ENCODE results near the gene FGF9.

FGF9 gene

DNA sequence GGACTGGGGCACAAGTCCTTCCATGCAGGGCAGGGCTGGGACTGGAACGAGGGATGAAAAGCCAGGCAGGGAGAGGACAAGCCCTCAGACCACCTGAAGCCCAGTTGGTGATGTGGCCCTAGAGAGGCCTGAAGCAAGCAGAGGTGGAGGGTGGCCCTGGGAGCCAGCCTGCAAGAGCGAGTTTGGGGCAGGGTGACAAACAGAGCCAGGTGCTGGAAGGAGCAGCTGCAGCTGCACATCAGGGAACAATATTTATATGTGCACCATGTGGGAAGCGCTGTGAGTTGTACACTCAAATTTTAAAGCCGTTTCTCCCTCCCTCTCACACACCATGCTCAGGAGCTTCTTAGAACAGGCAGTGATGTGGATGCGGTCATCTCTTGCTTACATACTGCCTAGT, 67.8 kb downstream of the FGF9 start:
- in situ Hi-C loops (cut with HindIII; ENCODE audit: low sequenced_read_pairs): no loop called here
- no peak for DNase-seq (ENCODE audit: low read depth, low spot score)
- TF ChIP-seq, protein P1, sequence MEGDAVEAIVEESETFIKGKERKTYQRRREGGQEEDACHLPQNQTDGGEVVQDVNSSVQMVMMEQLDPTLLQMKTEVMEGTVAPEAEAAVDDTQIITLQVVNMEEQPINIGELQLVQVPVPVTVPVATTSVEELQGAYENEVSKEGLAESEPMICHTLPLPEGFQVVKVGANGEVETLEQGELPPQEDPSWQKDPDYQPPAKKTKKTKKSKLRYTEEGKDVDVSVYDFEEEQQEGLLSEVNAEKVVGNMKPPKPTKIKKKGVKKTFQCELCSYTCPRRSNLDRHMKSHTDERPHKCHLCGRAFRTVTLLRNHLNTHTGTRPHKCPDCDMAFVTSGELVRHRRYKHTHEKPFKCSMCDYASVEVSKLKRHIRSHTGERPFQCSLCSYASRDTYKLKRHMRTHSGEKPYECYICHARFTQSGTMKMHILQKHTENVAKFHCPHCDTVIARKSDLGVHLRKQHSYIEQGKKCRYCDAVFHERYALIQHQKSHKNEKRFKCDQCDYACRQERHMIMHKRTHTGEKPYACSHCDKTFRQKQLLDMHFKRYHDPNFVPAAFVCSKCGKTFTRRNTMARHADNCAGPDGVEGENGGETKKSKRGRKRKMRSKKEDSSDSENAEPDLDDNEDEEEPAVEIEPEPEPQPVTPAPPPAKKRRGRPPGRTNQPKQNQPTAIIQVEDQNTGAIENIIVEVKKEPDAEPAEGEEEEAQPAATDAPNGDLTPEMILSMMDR (IDR thresholded peaks at IDR 0.05; ENCODE audit: low read depth, low read length): no peak
- H3K4me3 ChIP-seq (ENCODE audit: low read depth, low read length): no peak overlapping the region

DNA sequence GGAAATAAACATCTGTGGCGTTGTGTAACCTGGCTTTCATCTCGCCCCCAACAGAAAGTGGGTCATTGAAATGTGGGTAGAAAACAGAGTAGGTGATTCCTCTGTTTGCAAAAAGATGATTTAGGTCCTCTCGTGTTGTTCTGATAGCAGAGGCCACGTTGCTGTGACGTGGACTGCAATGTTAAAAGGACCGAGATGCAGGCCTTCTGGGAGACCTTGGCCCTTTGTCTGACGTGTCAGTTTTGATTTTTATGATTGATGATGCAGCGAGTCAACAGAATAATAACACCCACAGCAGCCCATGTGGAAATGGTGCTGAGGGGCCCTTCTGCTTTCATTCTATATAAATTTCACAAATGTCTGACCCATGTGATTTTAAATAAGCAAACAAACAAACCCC, 68.9 kb downstream of the FGF9 start:
- in situ Hi-C loops (cut with HindIII; ENCODE audit: low sequenced_read_pairs): no loop called here
- no peak for DNase-seq (ENCODE audit: low read depth, low spot score)
- TF ChIP-seq, protein P1 (IDR thresholded peaks at IDR 0.05; ENCODE audit: low read depth, low read length): no peak
- no peak overlapping the region for H3K4me3 ChIP-seq (ENCODE audit: low read depth, low read length)

DNA sequence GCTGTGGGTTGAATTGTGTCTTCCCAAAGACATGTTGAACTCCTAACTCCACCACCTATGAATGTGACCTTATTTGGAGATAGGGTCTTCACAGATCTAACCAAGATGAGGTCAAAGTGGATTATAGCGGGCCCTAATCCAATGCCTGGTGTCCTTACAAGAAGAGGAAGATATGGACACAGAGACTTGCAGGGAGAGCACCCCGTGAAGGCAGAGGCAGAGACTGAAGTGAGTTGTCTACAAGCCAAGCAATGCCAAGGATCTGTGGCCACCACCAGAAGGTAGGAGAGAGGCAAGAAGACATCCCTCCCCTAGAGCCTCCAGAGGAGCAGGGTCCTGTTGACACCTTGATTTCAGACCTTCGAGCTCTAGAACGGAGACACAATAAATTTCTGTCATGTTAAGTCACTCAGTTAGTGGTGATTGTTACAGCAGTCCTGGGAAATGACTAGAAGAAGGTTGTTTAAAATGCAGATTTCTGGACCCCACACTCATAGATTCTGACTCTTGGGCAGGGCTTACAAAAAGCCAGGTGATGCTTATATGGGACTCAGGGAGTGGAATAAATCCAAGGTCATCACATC, 70.6 kb downstream of the FGF9 start:
- no peak for DNase-seq (ENCODE audit: low read depth, low spot score)
- H3K4me3 ChIP-seq (ENCODE audit: low read depth, low read length): no peak overlapping the region
- in situ Hi-C loops (cut with HindIII; ENCODE audit: low sequenced_read_pairs): no loop called here
- TF ChIP-seq, protein P1 (IDR thresholded peaks at IDR 0.05; ENCODE audit: low read depth, low read length): no peak

DNA sequence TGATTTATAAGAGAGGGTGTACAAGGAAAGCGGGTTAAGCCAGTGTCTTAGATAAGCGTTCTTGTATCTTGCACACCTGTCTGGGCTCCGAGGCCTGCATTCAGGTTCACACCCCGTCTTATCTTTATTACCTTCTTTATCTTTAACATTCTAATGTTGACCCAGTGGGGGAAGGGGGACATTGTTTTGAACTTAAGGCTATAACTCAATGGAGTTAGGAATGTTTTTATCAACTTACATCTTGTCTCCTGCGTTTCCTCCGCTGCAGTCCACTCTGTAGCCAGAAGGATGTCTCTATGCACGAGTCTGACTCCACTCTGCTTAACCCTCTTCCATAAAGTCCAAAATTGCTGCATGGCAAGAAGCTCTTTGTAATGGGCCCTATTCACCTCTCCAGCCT, 71.2 kb downstream of the FGF9 start:
- H3K4me3 ChIP-seq (ENCODE audit: low read depth, low read length): no peak overlapping the region
- TF ChIP-seq, protein P1 (IDR thresholded peaks at IDR 0.05; ENCODE audit: low read depth, low read length): no peak
- in situ Hi-C loops (cut with HindIII; ENCODE audit: low sequenced_read_pairs): no loop called here
- DNase-seq (ENCODE audit: low read depth, low spot score): no peak

DNA sequence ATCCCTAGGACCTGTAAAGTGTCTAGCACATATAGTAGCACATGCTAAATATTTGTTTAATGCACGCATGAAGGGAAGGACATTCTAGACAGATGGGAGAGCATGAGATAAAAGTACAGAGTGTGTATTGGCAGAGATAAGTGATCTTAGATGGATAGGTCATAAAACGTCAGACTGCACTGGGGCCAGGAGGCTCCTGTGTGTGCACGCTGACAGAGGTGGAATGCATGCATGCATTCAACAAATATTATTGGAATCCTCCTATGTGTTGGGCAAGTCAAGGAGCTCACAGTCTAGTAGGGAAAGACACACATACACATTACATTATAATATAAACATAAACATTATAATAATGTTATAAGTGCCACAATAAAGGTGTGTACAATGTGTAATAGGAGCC, 73.3 kb downstream of the FGF9 start:
- TF ChIP-seq, protein P1 (IDR thresholded peaks at IDR 0.05; ENCODE audit: low read depth, low read length): no peak
- in situ Hi-C loops (cut with HindIII; ENCODE audit: low sequenced_read_pairs): no loop called here
- DNase-seq (ENCODE audit: low read depth, low spot score): no peak
- no peak overlapping the region for H3K4me3 ChIP-seq (ENCODE audit: low read depth, low read length)

DNA sequence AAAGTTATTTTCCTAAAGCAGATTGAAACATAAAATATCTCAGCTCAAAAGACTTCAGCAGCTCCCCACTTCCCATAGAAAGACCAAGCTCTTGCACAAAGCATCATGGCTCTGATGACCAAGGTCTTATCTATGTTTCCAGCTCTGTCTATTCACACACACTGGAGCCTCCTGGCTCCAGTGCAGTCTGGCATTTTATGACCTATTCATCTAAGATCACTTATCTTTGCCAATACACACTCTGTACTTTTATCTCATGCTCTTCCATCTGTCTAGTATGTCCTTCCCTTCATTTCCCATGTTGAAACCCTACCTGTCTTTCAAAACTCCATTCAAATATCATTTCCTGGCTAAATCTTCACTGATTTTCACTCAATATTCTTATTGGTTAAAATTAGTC, 74.4 kb downstream of the FGF9 start:
- no peak for DNase-seq (ENCODE audit: low read depth, low spot score)
- TF ChIP-seq, protein P1 (IDR thresholded peaks at IDR 0.05; ENCODE audit: low read depth, low read length): no peak
- in situ Hi-C loops (cut with HindIII; ENCODE audit: low sequenced_read_pairs): no loop called here
- no peak overlapping the region for H3K4me3 ChIP-seq (ENCODE audit: low read depth, low read length)

DNA sequence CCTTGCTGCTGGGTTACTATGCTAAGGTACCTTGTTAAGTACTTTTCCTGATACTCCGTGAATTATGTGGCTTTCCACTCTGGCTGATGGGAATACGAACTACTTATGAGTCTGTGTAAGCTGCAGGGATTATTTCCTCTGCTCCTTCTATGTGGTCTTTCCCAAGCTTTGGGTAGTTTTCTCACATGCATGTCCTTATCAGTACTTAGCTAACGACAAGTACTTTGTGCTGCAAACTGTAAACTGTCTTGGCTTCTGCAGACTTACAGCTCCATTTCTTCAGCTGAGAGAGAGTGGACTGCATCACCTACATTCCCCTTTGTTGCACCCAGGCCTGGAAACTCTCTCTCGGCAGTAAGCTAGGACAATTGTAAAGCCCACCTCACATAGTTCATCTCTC, 76.6 kb downstream of the FGF9 start:
- in situ Hi-C loops (cut with HindIII; ENCODE audit: low sequenced_read_pairs): no loop called here
- TF ChIP-seq, protein P1 (IDR thresholded peaks at IDR 0.05; ENCODE audit: low read depth, low read length): no peak
- H3K4me3 ChIP-seq (ENCODE audit: low read depth, low read length): no peak overlapping the region
- no peak for DNase-seq (ENCODE audit: low read depth, low spot score)
